ENCODE data around the gene BID.

DNA sequence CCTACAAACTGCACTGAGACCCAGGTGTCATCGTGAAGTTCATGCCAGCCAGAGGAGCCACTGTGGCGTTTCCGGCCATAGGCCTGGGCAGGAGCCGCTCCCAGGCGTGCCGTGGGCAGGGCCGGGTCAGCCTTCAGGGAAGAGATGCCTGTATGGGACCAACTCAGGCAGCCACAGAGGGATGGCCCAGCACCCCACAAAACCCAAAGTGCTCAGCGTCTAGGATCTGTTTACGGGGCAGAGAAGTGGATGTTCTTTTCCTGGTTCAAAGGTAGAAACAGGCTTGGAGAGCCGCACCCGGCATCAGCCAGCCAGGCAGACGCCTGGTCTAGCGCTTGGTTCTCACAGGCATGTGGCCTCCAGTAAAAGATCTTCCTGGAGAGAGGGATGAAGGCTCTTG, 8.4 kb upstream of the BID start:
- no peak for TF ChIP-seq POLR2A (IDR thresholded peaks at IDR 0.05)
- TF ChIP-seq, protein P1, sequence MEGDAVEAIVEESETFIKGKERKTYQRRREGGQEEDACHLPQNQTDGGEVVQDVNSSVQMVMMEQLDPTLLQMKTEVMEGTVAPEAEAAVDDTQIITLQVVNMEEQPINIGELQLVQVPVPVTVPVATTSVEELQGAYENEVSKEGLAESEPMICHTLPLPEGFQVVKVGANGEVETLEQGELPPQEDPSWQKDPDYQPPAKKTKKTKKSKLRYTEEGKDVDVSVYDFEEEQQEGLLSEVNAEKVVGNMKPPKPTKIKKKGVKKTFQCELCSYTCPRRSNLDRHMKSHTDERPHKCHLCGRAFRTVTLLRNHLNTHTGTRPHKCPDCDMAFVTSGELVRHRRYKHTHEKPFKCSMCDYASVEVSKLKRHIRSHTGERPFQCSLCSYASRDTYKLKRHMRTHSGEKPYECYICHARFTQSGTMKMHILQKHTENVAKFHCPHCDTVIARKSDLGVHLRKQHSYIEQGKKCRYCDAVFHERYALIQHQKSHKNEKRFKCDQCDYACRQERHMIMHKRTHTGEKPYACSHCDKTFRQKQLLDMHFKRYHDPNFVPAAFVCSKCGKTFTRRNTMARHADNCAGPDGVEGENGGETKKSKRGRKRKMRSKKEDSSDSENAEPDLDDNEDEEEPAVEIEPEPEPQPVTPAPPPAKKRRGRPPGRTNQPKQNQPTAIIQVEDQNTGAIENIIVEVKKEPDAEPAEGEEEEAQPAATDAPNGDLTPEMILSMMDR (IDR thresholded peaks at IDR 0.05) = no peak
